22Rv1 (cell line): ENCODE results near the gene ANGPTL2.

ENCODE experiments used
- H3K27ac ChIP-seq: fragments of 450-650 bp; 2 replicates; pipeline ENCODE4 v1.5.1; 2017
- ZFX ChIP-seq: fragments of 450-650 bp; IDR thresholded peaks from 2 replicates; pipeline ENCODE4 v1.6.1; 2017; ENCODE audit warnings: antibody characterized with exemption, borderline replicate concordance
- TF ChIP-seq, protein P1 (sequence below): fragments of 450-650 bp; IDR thresholded peaks from 2 replicates; pipeline ENCODE4 v1.5.1; 2017; ENCODE audit warnings: mild to moderate bottlenecking

Gene ANGPTL2

DNA sequence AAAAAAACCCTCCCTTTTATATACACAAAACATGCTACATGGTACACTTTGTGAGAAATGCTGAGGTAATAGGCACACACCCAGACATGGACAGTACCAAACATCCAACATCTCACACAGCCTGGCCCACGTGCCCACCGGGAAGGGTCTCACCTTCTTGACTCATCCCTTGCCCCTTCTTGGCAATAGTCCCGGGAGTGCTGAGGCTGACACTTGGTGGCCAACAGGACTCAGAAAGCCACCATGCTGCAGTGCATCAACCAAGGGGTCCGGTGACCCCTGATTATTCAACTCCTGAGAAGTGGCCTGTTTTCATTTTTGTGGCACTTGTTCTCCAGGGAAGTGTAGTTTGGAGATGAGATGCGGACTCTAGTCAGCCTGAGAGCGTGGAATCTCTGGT is 35.0 kb downstream of the ANGPTL2 start:
- no peak overlapping the region for H3K27ac ChIP-seq
- no peak for TF ChIP-seq ZFX
- TF ChIP-seq, protein P1, sequence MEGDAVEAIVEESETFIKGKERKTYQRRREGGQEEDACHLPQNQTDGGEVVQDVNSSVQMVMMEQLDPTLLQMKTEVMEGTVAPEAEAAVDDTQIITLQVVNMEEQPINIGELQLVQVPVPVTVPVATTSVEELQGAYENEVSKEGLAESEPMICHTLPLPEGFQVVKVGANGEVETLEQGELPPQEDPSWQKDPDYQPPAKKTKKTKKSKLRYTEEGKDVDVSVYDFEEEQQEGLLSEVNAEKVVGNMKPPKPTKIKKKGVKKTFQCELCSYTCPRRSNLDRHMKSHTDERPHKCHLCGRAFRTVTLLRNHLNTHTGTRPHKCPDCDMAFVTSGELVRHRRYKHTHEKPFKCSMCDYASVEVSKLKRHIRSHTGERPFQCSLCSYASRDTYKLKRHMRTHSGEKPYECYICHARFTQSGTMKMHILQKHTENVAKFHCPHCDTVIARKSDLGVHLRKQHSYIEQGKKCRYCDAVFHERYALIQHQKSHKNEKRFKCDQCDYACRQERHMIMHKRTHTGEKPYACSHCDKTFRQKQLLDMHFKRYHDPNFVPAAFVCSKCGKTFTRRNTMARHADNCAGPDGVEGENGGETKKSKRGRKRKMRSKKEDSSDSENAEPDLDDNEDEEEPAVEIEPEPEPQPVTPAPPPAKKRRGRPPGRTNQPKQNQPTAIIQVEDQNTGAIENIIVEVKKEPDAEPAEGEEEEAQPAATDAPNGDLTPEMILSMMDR: no peak

GRCh38 chr9:127086771-127087170 is 35.7 kb downstream of the ANGPTL2 start:
- TF ChIP-seq, protein P1: no peak
- TF ChIP-seq ZFX: no peak
- H3K27ac ChIP-seq: no peak overlapping the region

GRCh38 chr9:127085186-127085585 is 37.2 kb downstream of the ANGPTL2 start:
- TF ChIP-seq, protein P1: no peak
- no peak for TF ChIP-seq ZFX
- H3K27ac ChIP-seq: no peak overlapping the region

- H3K27ac ChIP-seq: no peak overlapping the region
- TF ChIP-seq, protein P1: no peak
- TF ChIP-seq ZFX: no peak
These were observed 38.1 kb downstream of the ANGPTL2 start for GRCh38 chr9:127084076-127085039.

- no peak overlapping the region for H3K27ac ChIP-seq
- TF ChIP-seq, protein P1: no peak
- no peak for TF ChIP-seq ZFX
These were observed 39.1 kb downstream of the ANGPTL2 start for GRCh38 chr9:127083138-127083980.

DNA sequence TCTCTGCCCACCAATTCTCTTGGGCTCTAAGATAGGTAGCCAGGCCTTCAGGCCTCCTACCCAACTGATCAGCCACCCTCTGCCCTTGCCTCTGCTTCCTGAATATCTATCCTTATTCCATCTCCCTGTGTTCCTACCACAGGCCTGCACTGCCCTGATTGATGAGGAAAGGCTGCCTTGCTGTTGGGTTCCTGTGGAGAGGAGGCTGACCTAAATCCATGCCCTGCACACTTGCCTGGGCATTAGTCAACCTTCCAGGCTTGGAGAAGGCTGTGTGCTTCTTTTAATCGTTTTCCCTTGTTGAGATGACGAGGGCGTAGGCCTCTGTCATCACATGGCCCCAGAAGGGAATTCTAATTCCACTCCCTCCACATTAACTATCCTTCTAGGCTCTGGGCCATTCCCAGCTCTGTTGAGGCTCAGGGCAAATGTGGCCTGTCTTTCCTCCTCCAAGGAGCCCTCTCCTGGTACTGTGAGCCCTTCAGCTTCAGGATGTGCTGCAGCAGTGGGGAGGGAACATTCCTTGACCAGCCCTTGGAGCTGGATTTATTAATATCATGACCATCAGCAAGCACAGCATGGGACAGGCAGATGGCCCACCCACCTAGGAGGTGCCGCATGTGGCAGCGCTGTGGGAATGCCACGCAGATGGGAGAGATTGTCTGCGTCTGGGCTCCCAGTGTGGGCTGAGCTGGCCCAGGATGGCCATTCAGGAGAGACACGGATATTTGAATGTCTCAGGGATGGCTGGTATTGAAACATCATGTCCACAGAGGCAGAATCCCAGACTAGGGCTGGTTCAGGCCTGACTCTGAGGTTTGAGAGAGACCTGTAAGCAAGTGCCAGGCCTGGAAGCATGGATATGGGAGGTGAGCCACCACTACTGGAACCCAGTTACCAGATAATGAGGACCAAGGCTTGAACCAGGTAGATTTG is 40.9 kb downstream of the ANGPTL2 start:
- TF ChIP-seq, protein P1: no peak
- no peak overlapping the region for H3K27ac ChIP-seq
